A549 (cell line): ENCODE results near the gene GSK3A. TPM values are rescaled to one million over a fixed set of nuclear protein-coding genes. Genes with fewer than 3 reads are reported as not detected.

Experiments
- ATAC-seq, 2 experiments: fragments of 200-7000 bp in 1 of 2; fragments of >200 bp in 1 of 2; cut with Nextera tagmentation in 1 of 2; cut with Tn5 transposase in 1 of 2; 3 replicates each; pipeline versions ENCODE4 v1.8.0 to v1.9.1; 2018 to 2020; ENCODE audit warnings: mild to moderate bottlenecking in 1 of 2, moderate library complexity in 1 of 2
- CTCF ChIA-PET: fragments of 300-600 bp; sonication (Branson Sonifier 250); formaldehyde crosslinking; extraction: SDS; loops from one replicate; lab custom pipeline; 2021; ENCODE audit warnings: antibody characterized with exemption, inconsistent platforms; lab: Yijun Ruan, JAX
- POLR2A ChIA-PET: fragments of 350-600 bp; formaldehyde crosslinking; extraction: SDS; loops from one replicate; lab custom pipeline; 2021; ENCODE audit warnings: antibody characterized with exemption, inconsistent platforms; lab: Yijun Ruan, JAX
- DNase-seq, 2 experiments: peaks; one replicate each; pipeline versions ENCODE4 v3.0.0 to v3.0.0-alpha.2; 2011 to 2016; ENCODE audit warnings: low read depth in 1 of 2, low spot score in 1 of 2
- FAIRE-seq: peaks from 2 replicates; lab custom pipeline; 2011; peaks lifted over from hg19 to GRCh38; lab: Jason Lieb, UNC
- H3K27ac ChIP-seq, 2 experiments: fragments of >200 bp; sonication (Bioruptor Twin); formaldehyde crosslinking; 3 replicates each; pipeline ENCODE4 v1.5.1; 2016 to 2017
- H3K4me1 ChIP-seq: fragments of >200 bp; sonication (Bioruptor Twin); formaldehyde crosslinking; 3 replicates; pipeline ENCODE4 v1.6.1; 2016
- H3K4me2 ChIP-seq: fragments of >200 bp; sonication (Bioruptor Twin); formaldehyde crosslinking; 3 replicates; pipeline ENCODE4 v1.6.1; 2016
- H3K4me3 ChIP-seq: fragments of >200 bp; sonication (Bioruptor Twin); formaldehyde crosslinking; 3 replicates; pipeline ENCODE4 v1.5.1; 2016
- H3K9me3 ChIP-seq: fragments of >200 bp; sonication (Bioruptor Twin); formaldehyde crosslinking; 3 replicates; pipeline ENCODE4 v1.6.1; 2016
- ATOH8 ChIP-seq: fragments of 250-450 bp; sonication (Bioruptor Pico); IDR thresholded peaks from 2 replicates; pipeline ENCODE4 v1.5.0; 2020; ENCODE audit warnings: low read depth, mild to moderate bottlenecking, moderate library complexity
- BCL3 ChIP-seq: fragments of >200 bp; sonication (Bioruptor Twin); formaldehyde crosslinking; IDR thresholded peaks from 3 replicates; pipeline ENCODE4 v1.6.1; 2016
- JUNB ChIP-seq: fragments of >200 bp; sonication (Bioruptor Twin); formaldehyde crosslinking; IDR thresholded peaks from 2 replicates; pipeline ENCODE4 v1.6.1; 2016
- PBX3 ChIP-seq: IDR thresholded peaks from 2 replicates; pipeline ENCODE4 v1.6.1; 2012
- RARB ChIP-seq: fragments of 250-450 bp; sonication (Bioruptor Pico); IDR thresholded peaks from 2 replicates; pipeline ENCODE4 v1.8.0; 2021; ENCODE audit warnings: mild to moderate bottlenecking, moderate library complexity
- RCOR1 ChIP-seq: fragments of 150-350 bp; IDR thresholded peaks from 2 replicates; pipeline ENCODE4 v1.6.1; 2014; ENCODE audit warnings: antibody characterized with exemption, low read length, low read depth
- REST ChIP-seq: fragments of 200-600 bp; sonication (generic); IDR thresholded peaks from 2 replicates; pipeline ENCODE4 v1.6.1; 2016; ENCODE audit warnings: antibody characterized with exemption, mild to moderate bottlenecking, moderate library complexity
- RFX5 ChIP-seq: fragments of 450-650 bp; IDR thresholded peaks from 2 replicates; pipeline ENCODE4 v1.7.1; 2014; ENCODE audit warnings: antibody characterized with exemption, mild to moderate bottlenecking, moderate library complexity
- SREBF2 ChIP-seq: fragments of 450-650 bp; IDR thresholded peaks from 2 replicates; pipeline ENCODE4 v1.6.1; 2014; ENCODE audit warnings: mild to moderate bottlenecking, moderate library complexity
- WGBS: methylation state at CpG from one replicate; pipeline ENCODE4 v1.1.6; 2017; ENCODE audit errors: missing lambda C conversion rate; 5-methylcytosine and 5-hydroxymethylcytosine counted together
- polyA plus RNA-seq, 4 experiments: library from polyadenylated mRNA; depleted of rRNA in 3 of 4; stranded (reverse); fragments of >200 nt; fragmentation: RNase III in 1 of 4; extraction: RNeasy Plus Mini Kit Qiagen cat#74134 plus additional on column Dnase treatment in 1 of 4; gene quantifications; 2 replicates in 3 of 4; 3 replicates in 1 of 4; pipeline ENCODE4 v1.2.3, GENCODE V29; 2011 to 2017

The GSK3A gene
- polyA plus RNA-seq, 2 of the 4 experiments (the other 2 are of a cell fraction) = 55.2 to 85.1 TPM

- WGBS = 96% methylated on average over 10 of the region's 10 CpGs
- ChIA-PET CTCF (interaction anchor here (1.1 to 21.7 kb wide), 7 partner anchors 7 to 136 kb away, joined by 3 to 616 read pairs (median 69); partner anchors contain the start of genes GSK3A, PAFAH1B3, PRR19 and ZNF526), POLR2A (interaction anchor here (0.6 to 2.5 kb wide), 3 partner anchors 10 to 56 kb away, joined by 3 to 26 read pairs (median 3); partner anchors contain the start of gene GSK3A)
- Histone ChIP-seq H3K9me3 (no peaks in the 10 kb centered on the region), H3K4me1 (peaks cover 11% of the 10 kb centered on the region; the same call in 2 of the 3 replicates), H3K4me3 (no peak overlapping the region), H3K27ac (no peak overlapping the region), H3K4me2 (no peak overlapping the region)
- FAIRE-seq (no peak), DNase-seq (no peak), ATAC-seq (no peak)
- TF ChIP-seq PBX3 (peak; percentile 58; the same call in 1 of the 2 replicates), ATOH8 (CRISPR knock-in tag) (no peak)
Measured at GRCh38 chr19:42232435-42232834, 10.0 kb downstream of the GSK3A start.

GRCh38 chr19:42230571-42230970, 11.8 kb downstream of the GSK3A start:
- peak in 1 of 2 experiments; percentile 3; a peak in 2 of 6 replicates for ATAC-seq
- POLR2A ChIA-PET = interaction anchor here (0.5 to 1.7 kb wide), 2 partner anchors 12 to 72 kb away, joined by 7 to 13 read pairs; partner anchors contain the start of genes GSK3A and PAFAH1B3

More at GRCh38 chr19:42230571-42230970, 11.8 kb downstream of the GSK3A start:
- no peak for TF ChIP-seq SREBF2
- TF ChIP-seq RFX5 = no peak
- no peak for TF ChIP-seq BCL3
- no peak for TF ChIP-seq JUNB
- TF ChIP-seq ATOH8 (CRISPR knock-in tag) = no peak
- TF ChIP-seq REST = no peak
- TF ChIP-seq RARB (CRISPR knock-in tag) = no peak
- TF ChIP-seq RCOR1 = no peak
- Histone ChIP-seq H3K4me3 (no peak overlapping the region), H3K4me1 (peaks cover 11% of the 10 kb centered on the region; the same call in 2 of the 3 replicates), H3K9me3 (no peaks in the 10 kb centered on the region), H3K4me2 (no peak overlapping the region), H3K27ac (peak overlapping the region in 1 of 2 experiments; percentile 29; a peak in 1 of 6 replicates)
- DNase-seq = no peak
- WGBS = 91% methylated on average over 4 of the region's 4 CpGs
- CTCF ChIA-PET = interaction anchor here (0.6 to 12.7 kb wide), 7 partner anchors 9 to 122 kb away, joined by 3 to 185 read pairs (median 4); partner anchors contain the start of genes GSK3A and ZNF526
- no peak for FAIRE-seq
